SKM-1 treated with dmso at 0.1 percent for 144 hours (cell line): ENCODE measurements around the gene GRAP2.
A peak's percentile ranks its signal among the peaks of the same experiment; 100 is the strongest.
"Not testable (repeated sequence)": the region's sequence is repeated elsewhere in the genome, so short reads cannot be mapped to it uniquely, and the experiment has no call there.

Source experiments
- DNase-seq: peaks from one replicate; lab custom pipeline; 2025; ENCODE audit not compliant: unreplicated experiment; lab: John Stamatoyannopoulos, UW

The GRAP2 gene

GRCh38 chr22:39991159-39991860 lies 90.4 kb downstream of the GRAP2 start:
- DNase-seq, result no peak

DNA sequence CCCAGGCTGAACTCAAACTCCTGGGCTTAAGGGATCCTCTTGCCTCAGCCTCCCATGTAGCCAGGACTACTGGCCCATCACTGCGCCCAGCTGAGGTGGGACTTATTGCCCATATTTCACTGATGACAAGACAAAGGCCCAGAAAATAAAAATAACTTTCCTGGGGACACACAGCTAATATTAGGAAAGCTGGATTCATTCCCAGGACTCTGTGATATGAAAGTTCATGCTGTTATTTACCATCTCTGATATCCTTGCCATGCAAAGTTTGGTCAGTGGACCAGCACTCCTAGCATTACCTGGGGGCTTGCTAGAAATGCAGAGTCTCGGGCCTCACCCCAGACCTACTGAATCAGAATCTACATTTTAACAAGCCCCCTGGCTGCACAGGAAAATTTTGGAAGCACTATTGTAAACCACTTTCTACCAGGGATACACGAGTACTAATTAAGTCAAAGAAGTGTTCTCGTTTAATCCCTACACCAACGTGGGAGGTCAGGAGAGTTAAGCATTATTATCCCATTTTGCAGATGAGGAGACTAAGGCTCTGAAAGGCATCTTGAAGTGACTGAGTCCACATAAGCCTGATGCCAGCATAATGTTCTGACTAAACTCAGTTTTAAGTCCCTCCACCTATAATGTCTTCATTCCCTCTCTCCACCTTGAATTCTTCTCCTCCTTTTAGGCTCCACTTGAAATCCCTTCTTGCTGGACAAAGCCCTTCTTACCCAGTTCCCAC lies 91.4 kb downstream of the GRAP2 start:
- DNase-seq, result no peak

GRCh38 chr22:39992894-39993293 lies 92.0 kb downstream of the GRAP2 start:
- DNase-seq, result not testable (repeated sequence)

DNA sequence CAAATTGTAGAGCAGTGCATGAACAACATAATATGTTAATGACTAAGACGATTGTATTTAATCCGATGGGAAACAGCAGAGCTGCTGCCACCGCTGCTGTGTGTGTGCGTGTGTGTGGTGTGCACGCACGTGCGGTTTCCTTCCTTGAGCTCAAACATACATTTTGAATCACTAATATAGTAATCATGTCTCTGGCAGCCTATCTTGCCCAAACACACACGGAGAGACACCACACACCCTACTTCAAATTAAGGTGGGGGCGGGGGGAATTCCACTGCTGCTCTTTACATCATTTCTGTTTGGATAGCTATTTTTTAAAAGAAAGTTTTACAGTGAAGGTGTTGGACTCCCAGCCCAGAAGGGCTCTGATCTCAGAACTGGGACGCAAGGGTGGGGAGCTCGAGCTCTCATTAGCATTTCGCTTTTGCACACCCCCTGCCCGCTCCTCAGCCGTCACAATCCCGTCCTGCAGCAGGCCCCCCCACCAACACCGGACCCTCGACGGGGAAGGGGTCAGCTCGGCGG lies 93.2 kb downstream of the GRAP2 start:
- DNase-seq, result no peak

DNA sequence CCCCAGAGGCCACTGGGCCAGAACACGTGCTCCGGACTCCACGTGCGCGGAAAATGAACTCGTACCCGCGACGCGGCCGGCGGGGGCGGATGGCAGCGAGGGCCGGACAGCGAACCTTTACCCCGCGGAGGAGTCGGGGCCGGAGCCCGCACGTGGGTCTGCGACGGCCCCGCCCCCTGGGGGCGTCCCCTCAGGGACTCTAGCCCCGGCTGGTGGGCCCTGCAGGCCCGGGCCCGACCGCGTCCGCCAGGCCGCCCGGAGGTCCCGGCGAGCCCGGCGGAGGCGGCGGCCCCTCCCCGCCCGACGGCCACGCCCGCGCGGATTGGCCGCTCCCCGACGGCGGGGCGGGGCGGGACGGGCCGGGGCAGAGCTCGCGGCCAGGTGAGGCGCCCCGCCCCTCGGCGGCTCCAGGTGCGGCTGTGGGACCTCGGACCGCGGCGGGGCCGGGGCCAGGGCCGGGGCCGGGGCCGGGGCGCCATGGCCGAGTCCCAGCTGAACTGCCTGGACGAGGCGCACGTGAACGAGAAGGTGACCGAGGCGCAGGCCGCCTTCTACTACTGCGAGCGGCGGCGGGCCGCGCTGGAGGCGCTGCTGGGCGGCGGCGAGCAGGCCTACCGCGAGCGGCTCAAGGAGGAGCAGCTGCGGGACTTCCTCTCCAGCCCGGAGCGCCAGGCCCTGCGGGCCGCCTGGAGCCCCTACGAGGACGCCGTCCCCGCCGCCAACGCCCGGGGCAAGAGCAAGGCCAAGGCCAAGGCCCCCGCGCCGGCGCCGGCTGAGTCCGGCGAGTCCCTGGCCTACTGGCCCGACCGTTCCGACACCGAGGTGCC lies 93.9 kb downstream of the GRAP2 start, which contains the start of gene FAM83F:
TSS of gene FAM83F (plus strand) at position 389 of the 827 bp plus-strand sequence. CDS start at position 478, 89 bp downstream.
- DNase-seq, result no peak

DNA sequence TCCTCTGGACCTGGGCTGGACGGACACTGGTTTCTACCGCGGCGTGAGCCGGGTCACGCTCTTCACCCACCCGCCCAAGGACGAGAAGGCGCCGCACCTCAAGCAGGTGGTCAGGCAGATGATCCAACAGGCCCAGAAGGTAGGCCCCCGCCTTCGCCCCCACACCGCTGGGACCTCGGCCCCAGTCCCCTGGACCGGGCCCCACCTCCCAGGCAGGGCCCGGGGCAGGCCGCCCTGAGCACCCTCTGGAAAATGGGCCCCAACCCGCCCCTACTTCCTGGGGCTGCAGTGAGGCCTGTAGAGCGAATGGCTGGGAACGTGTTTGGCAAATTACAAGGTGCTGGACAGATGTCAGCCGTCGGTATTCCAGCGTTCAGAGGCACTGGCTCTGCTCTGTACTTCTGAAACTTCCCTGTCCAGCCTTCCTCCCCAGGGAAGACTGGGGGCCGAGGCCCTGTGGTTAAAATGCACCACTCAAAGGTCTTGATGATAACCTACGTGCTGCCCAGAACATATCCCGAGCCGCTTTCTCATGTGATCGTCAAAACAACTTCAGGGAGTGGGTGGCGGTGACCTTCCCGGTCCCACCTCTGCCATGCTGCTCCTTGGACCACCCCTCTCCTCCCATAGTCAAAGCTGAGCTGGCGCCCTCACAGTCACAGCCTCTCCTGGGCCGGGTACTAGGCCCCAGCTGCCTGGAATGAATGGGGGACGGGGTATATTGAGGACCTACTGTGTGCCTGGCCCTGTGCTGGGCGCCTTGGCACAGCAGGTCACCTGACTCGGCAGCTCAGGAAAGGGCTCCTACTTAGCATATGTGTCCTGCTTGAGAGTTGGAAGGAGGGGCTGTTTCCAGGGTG lies 94.7 kb downstream of the GRAP2 start:
- DNase-seq, result no peak

GRCh38 chr22:39996732-39997131 lies 95.8 kb downstream of the GRAP2 start:
- DNase-seq, result no peak

GRCh38 chr22:39997421-39997820 lies 96.5 kb downstream of the GRAP2 start:
- no peak for DNase-seq

- no peak for DNase-seq
These were observed 97.2 kb downstream of the GRAP2 start for GRCh38 chr22:39997939-39998726.

DNA sequence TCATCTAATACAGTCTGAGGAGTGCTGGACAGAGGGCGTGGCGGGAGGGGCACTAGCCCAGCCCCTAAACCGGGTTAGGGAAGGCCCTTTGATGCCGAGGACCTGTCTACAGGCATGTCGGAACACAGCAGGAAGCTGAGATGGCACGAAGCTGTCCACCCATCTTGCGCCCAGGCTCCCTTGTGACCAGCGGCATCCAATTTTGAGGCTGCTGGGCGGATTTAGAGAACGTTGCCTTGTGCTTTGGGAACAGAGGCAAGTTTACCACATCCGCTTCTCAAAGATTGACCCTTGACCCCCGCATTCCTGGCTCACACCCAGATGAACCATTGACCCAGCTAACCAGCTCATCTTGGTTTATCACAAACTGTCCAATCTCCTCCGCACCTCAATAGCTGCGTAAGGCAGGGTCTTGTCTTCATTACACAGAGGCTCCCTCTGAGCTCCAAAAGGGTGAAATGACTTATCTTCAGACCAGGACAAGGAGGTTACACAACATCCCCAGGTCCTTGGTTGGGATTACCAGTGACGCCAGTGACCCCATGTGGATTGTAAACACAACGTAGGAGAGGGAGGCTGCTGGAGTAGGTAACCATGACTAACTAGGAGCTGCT lies 98.4 kb downstream of the GRAP2 start:
- no peak for DNase-seq

- DNase-seq, result no peak
These were observed 99.3 kb downstream of the GRAP2 start for GRCh38 chr22:40000171-40000570.

GRCh38 chr22:40001106-40001505 lies 100.2 kb downstream of the GRAP2 start:
- no peak for DNase-seq

DNA sequence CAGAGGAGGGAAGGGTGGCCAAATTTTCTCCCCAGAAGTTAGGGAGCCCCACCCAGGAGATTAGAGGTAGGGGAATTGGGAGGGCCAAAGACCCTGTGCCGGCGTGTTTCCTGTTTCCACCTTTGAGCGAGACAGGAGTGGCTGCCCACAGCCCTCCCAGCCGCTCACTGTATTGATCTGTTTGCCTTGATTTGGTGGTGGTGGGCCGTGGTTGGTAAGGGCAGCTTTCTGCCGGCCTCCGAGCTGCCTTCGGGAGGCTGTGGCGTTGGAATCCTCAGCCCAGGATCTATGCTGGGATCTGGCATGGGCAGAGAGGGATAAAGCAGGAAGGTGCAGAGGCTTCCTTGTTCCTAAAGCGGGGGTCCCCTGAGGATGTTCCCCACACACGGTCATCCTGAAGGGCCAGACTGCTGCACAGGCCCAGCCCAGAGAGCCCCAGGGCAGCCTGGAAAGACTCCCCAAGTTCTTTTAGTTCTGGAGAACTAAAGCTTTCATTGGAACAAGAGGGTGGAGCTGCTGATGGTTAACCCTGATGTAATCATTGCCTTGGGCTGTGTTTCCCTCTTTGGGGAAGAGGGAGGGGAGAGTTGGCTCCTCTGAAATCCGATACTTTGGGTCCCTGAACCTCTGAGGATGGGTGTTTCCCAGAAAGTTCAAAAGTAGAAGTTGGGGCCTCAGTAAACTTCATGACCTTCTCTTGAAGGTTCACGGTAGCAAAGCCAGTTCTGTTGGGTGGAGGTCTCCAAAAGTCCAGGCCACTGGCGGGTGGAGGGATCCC lies 101.1 kb downstream of the GRAP2 start:
- no peak for DNase-seq

- DNase-seq, result no peak
These were observed 102.2 kb downstream of the GRAP2 start for GRCh38 chr22:40002935-40003715.

DNA sequence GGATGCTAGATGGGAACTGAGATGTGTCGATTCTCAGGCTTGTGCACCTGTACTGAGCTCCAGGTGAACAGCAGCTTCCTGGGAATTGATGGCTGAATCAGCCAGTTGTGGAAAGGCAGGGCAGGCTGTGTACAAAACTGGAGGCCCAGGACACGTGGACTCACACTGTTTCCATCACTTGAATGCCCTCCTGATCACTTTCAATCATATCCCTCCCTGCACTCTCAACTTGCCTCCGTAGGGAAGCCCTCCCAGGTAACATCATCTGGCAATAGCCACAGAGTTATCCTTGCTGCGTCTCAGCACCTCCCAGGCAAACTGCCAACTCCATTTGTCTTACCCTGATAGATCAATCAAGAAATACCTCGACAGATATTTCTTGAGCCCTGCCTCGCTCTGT lies 104.0 kb downstream of the GRAP2 start:
- no peak for DNase-seq

GRCh38 chr22:40006641-40007040 lies 105.8 kb downstream of the GRAP2 start:
- DNase-seq, result no peak

DNA sequence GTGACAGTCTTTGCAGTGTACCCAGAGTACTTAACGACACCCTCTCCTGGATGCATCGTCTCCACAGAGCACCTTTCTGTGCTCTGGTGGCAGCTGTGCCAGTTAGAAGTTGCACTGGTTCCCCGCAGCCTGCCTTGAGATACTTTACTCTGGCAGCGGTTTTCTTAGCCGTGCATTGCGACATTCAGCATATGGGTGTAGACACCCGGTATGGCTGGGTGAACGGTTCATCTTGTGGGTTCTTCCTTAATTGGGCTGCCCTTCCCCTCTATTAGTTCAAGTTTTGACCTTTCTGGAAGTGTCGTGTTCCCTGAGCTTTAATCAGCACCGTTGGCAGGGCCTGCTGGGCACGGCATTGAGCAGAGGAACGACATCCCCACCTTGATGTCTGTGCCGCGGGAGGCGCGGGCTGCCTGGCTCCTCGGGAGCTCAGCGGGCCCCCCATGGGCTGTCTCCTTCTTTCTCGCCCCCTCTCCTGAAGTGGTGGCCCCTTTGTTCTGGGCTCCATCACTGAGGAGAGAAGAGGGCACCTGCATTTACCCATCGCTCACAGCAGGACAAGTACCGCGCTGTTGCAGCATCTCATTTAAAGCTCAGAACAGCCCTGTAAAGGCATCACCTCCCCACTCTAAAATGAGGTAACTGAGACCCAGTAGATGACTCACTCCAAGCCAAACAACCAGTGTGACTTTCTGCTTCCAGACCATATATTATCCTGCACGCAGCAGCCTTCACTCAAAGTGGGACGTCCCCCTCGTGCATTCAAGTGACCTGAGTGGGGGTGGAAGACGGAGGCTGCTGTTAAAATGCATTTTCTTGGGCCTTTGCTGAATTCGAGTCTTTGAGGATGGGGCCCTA lies 107.2 kb downstream of the GRAP2 start:
- peak; percentile 87 for DNase-seq
